ENCODE results near the gene RNF11.

Gene RNF11

DNA sequence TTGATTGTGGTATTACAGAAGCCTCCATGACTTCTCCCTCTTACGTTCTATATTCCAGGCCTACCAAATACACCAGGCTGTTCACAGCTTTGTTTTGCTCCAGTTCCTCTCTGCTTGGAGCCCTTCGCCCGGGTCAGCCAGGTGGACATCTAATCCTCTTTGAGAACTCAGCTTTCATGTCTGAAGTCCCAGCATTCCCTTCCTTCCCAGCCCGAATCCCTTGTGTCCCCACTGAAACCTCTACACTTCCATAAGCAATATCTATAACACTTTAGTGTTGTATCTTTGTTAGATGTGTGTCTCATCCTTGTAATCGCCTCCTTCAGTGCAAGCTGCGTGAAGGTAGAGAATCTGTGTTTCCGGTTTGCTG lies 1.9 kb downstream of the RNF11 start:
- no peaks in the 10 kb centered on the region for H3K27me3 ChIP-seq (replicated peaks)
- TF ChIP-seq, protein P1, sequence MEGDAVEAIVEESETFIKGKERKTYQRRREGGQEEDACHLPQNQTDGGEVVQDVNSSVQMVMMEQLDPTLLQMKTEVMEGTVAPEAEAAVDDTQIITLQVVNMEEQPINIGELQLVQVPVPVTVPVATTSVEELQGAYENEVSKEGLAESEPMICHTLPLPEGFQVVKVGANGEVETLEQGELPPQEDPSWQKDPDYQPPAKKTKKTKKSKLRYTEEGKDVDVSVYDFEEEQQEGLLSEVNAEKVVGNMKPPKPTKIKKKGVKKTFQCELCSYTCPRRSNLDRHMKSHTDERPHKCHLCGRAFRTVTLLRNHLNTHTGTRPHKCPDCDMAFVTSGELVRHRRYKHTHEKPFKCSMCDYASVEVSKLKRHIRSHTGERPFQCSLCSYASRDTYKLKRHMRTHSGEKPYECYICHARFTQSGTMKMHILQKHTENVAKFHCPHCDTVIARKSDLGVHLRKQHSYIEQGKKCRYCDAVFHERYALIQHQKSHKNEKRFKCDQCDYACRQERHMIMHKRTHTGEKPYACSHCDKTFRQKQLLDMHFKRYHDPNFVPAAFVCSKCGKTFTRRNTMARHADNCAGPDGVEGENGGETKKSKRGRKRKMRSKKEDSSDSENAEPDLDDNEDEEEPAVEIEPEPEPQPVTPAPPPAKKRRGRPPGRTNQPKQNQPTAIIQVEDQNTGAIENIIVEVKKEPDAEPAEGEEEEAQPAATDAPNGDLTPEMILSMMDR (IDR thresholded peaks at IDR 0.05; ENCODE audit: low read depth, low read length, missing control alignments): no peak
- H3K36me3 ChIP-seq (replicated peaks): peaks cover 2% of the 10 kb centered on the region
- peak overlapping the region; percentile 86 for H3K27ac ChIP-seq
- peak overlapping the region; percentile 96 for H3K4me3 ChIP-seq (ENCODE audit: low read depth, low read length)
- no peak for DNase-seq
- in situ Hi-C loops (cut with HindIII; ENCODE audit: low pct_ligation_motif_present, low sequenced_read_pairs): no loop called here

DNA sequence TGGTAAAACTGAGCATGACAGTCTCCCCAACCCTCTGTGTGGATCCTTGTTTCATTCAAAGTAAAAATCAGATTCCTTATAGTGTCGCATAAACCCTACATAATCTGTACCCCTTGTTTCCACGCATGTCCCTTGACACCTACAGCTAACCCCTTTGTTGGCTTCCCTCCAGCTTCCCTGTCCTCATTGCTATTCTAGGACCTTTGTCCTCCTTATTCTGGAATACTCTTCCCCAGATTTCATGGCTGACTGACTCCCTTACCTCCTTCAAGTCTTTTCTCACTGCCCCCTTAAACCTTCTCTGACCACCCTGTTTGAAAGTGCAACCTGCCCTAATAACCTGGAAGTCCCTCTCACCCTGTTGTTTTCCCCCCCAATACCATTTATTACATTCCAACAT lies 4.0 kb downstream of the RNF11 start:
- Histone ChIP-seq H3K27me3 (replicated peaks) (no peaks in the 10 kb centered on the region), H3K27ac (no peak overlapping the region), H3K4me3 (ENCODE audit: low read depth, low read length) (no peak overlapping the region), H3K36me3 (replicated peaks) (peaks cover 2% of the 10 kb centered on the region)
- TF ChIP-seq, protein P1 (IDR thresholded peaks at IDR 0.05; ENCODE audit: low read depth, low read length, missing control alignments): no peak
- in situ Hi-C loops (cut with HindIII; ENCODE audit: low pct_ligation_motif_present, low sequenced_read_pairs): no loop called here
- DNase-seq: no peak

DNA sequence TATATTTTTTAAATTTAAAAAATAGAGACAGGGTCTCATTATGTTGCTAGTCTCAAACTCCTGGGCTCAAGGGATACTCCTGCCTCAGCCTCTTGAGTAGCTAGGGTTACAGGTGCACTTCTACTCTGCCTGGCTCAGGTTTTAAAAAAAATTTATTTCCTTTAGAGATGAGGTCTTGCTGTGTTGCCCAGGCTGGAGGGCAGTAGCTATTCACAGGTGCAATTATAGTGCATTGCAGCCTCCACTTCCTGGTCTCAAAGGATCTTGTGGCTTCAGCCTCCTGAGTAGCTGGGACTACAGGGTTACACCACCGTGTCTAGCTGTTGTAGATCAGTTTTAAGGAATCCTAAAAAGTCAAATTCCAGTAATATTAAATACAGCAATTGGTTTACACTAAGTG lies 5.0 kb downstream of the RNF11 start:
- Histone ChIP-seq H3K4me3 (ENCODE audit: low read depth, low read length) (no peak overlapping the region), H3K27me3 (replicated peaks) (no peaks in the 10 kb centered on the region), H3K36me3 (replicated peaks) (peaks cover 2% of the 10 kb centered on the region), H3K27ac (no peak overlapping the region)
- TF ChIP-seq, protein P1 (IDR thresholded peaks at IDR 0.05; ENCODE audit: low read depth, low read length, missing control alignments): no peak
- in situ Hi-C loops (cut with HindIII; ENCODE audit: low pct_ligation_motif_present, low sequenced_read_pairs): no loop called here
- DNase-seq: no peak

DNA sequence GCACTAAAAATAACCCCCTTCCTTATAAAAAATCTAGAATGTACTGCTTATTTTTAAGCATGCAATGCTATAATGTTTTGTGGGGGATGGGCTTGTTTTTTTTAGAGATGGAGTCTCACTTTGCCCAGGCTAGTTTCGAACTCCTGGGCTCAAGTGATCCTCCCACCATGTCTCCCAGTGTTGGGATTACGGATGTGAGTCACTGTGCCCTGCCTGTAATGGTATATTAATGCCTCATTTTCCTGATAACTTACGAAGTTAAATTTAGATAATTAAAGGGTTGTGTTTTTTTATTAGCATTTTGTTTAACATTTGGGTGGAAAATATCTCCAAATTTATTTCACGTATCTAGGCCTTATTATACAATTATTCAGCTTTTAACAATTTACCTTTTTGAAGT lies 6.5 kb downstream of the RNF11 start:
- Histone ChIP-seq H3K4me3 (ENCODE audit: low read depth, low read length) (no peak overlapping the region), H3K27ac (no peak overlapping the region), H3K36me3 (replicated peaks) (no peaks in the 10 kb centered on the region), H3K27me3 (replicated peaks) (no peaks in the 10 kb centered on the region)
- DNase-seq: no peak
- in situ Hi-C loops (cut with HindIII; ENCODE audit: low pct_ligation_motif_present, low sequenced_read_pairs): no loop called here
- TF ChIP-seq, protein P1 (IDR thresholded peaks at IDR 0.05; ENCODE audit: low read depth, low read length, missing control alignments): no peak

DNA sequence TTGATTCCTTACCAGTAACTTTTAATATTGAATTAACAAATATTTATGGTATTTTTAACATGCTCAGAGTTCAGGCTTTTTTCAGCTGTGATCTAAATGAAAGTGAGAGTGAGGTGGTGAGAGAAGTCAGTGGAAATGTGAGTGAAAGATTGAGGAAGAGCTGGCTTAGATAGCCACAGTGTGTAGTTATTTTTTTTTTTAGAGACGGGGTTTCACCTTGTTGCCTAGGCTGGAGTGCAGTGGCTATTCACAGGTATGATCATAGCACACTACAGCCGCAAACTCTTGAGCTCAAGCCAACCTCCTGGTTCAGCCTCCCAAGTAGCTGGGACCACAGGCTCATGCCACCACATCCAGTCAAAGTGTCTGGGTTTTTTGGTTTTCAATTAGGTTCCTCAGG lies 10.9 kb downstream of the RNF11 start:
- in situ Hi-C loops (cut with HindIII; ENCODE audit: low pct_ligation_motif_present, low sequenced_read_pairs): no loop called here
- no peak for DNase-seq
- Histone ChIP-seq H3K27ac (no peak overlapping the region), H3K4me3 (ENCODE audit: low read depth, low read length) (no peak overlapping the region), H3K27me3 (replicated peaks) (no peaks in the 10 kb centered on the region), H3K36me3 (replicated peaks) (no peaks in the 10 kb centered on the region)
- TF ChIP-seq, protein P1 (IDR thresholded peaks at IDR 0.05; ENCODE audit: low read depth, low read length, missing control alignments): no peak

DNA sequence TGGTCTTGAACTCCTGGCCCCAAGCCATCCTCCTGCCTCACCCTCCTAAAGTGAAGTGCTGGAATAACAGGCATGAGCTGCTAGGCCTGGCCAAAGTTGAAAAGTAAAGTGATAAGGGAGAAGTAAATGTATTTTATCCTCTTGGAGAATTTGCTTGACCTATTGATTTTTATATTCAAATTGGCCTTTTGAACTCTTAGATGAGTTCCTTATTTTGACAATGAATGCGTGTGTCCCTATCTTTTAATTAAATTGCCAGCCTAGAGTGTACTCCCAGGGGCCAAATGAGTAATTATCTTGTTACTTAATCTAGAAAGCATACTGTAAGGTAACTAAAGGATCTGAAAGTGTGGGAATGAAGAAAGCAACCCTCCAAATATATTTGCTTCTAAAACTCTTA lies 11.4 kb downstream of the RNF11 start:
- Histone ChIP-seq H3K27me3 (replicated peaks) (no peaks in the 10 kb centered on the region), H3K36me3 (replicated peaks) (no peaks in the 10 kb centered on the region), H3K4me3 (ENCODE audit: low read depth, low read length) (no peak overlapping the region), H3K27ac (no peak overlapping the region)
- no peak for DNase-seq
- in situ Hi-C loops (cut with HindIII; ENCODE audit: low pct_ligation_motif_present, low sequenced_read_pairs): no loop called here
- TF ChIP-seq, protein P1 (IDR thresholded peaks at IDR 0.05; ENCODE audit: low read depth, low read length, missing control alignments): no peak
